GM21723 (cell line): ENCODE measurements around the gene ZFHX3.
A peak's percentile ranks its signal among the peaks of the same experiment; 100 is the strongest.

Experiments
- ATAC-seq: cut with Tn5 transposase; IDR thresholded peaks from one replicate; pipeline ENCODE4 v1.9.1; 2021; ENCODE audit warnings: mild to moderate bottlenecking, moderate library complexity; ENCODE audit not compliant: unreplicated experiment

The ZFHX3 gene

DNA sequence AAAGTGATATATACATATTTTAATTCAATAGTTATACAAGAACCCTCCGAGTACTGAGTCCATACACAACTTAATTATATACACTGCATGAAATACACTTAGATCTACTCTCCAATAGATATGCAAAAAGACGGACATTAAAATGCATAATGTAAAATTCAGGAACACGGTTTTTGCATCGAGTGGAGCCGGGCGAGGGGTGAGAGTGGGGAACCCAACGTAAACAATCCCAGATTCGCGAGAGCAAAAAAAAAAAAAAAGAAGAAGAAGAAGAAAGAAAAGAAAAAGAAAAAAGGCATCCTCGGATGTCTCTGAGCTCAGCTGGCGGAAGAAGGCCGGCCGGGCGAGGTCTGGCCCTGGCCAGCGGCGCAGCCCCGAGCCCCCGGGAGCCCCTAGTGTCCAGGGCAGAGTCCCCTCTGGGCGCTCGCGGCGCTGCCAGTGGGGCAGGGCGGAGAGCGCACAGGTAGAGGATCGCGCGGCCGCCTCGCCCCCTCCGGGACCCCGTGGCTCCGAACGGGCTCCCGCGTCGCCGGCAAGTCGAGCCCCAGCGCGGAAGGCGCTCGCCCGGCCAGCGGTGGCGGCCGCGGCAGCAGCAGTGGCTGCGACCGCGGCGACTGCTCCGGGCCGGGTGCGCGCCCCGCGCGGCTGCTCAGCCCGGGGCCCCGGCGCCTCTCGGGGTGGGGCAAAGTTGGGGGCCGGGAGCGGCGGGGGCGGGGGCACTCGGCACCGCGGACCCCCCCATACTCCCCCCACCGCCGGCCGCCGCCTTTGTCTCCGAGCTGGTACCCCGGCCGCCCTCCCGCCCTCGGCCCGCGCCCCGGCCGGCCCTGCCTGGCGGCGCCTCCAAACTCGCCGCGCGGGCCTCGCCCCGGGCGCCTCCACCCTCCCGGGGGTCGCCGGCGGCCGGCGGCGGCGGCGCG is 9.6 kb upstream of the ZFHX3 start:
- peak; percentile 55 for ATAC-seq

DNA sequence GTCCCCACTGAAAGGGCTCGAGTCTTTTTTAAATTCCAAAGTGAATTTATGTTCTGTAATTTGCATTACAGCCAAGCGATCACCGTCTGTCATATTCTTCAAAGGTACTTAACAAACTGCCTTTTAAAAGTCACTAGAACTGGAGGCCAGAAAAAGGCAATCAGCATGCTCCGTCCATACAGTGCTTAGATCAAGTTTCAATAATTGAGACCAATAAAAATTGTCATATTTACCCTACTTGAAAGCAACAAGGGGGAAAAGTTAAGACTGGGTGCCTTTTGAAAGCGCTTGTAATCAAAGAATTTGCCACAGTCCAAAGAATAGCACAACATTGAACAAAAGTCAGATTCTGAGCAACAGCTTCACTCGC is 9.0 kb upstream of the ZFHX3 start:
- ATAC-seq, result no peak

DNA sequence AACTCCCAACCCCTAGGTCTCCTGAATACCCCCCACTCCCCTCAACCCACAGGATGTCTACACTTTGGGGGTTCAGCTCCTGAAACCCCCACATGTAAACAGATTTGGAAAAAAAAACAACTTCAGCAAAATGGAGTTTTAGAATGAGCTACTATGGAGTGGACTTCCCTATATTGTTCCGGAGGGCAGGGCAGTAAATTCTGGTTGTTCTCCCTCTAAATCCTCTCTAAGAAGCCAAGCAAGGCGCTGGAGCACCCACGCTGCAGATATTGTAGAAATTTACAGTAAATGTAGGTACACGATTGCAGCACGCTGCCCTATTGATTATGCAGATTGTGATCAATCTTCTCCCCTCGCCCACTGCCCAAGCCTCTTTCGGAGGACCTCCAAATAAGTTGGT is 8.5 kb upstream of the ZFHX3 start:
- ATAC-seq, result no peak

DNA sequence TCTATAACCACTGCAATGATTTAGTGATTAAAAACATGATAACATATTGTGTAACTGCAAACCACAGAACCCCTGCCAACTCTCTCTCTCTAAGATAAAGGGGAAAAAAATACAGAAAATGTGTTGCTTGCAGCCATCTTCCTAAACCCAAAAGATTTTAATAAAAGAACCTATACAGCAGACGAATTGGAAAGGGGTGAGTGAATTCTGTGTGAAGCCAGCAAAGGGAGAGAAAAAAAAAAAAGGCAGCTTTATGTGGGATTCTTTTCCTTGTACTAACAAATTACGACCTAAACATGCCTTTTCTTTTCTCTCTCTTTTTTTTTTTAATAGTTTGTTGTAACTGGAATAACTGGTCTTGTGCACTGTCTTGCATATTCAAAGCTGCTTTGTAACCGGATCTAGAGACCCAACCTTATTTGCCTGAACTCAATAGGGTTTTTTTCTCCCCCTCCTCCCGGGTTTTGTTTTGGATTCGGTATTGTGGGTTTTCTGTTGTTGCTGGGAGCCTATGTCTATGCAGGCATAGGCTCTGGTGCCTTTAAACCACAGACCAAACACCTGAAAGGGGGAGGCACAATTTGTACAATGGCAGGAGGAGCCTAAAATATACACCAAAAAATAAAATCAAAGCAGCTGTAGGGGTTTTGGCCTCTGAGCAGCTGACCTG is 7.0 kb upstream of the ZFHX3 start:
- ATAC-seq, result no peak

DNA sequence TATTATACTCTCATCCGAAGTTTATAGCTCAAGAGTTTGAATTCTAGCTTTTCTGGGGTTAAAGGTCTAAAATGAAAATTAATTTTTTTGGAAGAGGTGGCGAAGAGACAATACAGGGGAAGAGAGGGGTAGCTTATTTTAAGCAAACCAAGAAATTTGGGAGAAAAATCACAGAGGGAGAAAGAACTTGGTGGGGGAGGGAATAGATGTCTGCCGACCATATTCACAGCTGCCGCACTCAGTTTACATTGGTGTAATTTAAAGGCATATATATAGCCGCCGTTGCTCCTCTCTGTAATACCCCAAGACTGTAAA is 6.5 kb upstream of the ZFHX3 start:
- ATAC-seq, result no peak

DNA sequence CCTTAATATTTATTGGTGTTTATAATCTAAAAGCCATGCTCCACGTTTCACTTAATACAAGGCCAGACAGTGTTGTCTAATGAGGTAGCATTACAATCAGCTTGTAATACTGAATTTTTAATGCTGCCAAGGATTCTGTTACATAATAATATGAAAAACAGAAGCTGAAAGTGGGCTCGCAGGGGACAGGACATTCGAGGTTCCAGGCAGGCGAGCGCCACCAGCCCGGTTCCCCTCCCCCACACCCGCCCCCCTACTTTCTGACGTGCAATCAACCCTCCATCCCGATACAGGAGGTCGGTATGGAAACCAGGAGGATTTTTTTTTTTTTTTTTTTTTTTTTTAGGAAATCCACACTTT is 6.2 kb upstream of the ZFHX3 start:
- ATAC-seq, result no peak

DNA sequence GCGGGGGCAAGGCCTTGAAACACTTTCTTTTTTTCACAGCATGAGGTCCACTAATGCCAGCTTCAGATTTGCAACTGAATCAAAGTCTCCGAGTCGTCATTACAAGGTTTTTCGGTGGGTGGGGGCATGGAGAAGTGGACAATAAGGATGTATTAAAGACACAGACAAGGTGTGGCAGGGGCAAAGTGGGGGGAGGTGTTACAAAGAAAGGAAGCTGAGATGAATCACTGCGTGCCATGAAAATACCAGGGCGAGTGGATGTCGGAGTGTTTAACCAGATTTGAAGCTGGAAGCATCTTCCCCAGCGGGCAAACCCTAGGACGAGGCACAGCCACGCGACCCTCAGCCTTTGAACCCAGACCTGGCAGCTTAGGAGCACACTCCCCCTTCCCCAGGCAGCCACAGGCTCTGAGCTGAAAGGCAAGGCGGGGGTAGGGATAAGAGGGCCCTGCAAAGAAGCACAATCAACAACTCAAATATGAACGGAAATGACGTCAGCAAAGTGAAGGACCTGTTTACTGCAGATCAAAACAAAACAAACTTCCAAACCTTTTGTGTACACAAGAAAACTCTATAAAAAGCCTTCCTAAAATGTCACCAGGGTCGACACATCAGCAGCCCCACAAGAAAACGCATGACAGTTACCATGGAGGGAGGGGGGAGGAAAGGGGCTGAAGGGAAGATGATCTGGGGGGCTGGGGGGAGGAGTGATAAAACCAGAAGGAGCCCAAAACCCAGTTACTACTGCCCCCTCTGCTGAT is 5.6 kb upstream of the ZFHX3 start:
- no peak for ATAC-seq

DNA sequence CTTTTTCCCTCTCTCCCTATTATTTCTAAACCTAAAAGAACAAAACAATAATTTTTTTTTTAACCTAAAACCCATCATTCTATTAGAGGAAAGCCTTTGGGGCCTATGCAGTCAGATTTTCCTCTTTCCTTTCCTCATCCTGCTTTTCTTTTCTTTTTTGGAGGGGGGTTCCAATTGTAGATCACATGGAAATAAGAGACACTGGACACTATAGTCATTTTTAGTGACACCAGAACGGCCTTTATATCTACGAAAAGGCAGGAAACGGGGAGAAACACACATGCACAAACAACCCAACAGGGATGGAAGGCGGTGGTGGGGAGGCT is 5.1 kb upstream of the ZFHX3 start:
- ATAC-seq, result no peak

DNA sequence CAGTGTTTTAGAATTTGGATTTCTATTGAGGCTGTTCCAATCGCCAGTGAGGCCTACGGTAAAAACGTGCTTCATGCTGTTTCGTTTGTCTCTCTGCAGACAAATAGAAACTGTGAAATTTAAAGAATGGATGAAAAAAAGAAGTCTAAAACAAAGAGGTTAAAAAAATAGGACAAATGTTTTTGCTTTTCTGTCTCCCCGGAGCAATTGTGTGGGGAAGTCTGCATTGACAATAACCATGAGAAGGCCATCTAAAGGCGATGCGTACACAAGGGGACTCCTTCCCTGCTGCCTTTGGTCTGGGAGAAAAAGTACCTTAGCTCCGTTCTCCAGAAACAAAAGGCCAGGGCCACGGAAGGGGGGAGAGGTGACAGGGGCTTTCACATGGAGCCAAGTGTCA is 4.6 kb upstream of the ZFHX3 start:
- no peak for ATAC-seq

DNA sequence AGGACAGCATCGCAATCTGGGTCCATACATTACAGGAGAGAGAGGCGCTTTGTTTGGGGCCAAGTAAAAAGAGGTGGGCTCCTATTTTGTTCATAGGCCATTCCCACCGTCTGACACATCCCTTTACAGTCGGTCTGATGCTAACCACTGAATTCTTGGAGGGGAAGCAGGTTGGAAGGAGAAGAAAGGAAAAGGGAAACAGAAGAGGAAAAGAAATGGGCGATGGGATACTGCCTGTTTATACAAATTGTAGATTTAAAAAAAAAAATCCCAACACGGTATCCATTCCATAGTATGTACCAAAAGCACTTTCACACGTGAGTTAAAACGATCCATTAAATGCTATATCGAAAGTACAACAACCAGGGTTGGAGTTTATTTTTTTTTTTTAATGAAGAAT is 4.0 kb upstream of the ZFHX3 start:
- ATAC-seq, result no peak

DNA sequence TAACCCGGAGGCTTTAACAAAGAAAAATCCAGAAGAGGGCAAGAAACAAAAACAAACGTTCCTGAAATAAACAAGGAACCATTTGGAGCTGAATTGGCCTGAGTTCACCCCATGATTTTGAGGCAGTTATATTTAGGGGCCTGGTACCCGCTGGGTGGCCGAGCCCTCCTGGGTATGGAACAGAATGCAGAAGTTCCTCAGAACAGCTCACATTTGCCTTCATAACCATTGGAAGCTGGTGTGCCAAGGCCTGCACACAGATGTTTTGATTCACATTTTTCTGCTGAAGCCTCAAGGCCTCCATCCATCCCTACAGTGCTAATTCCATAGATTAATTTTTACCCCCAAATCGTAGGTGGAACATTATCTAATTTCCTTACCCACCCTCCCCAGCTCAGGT is 3.3 kb upstream of the ZFHX3 start:
- no peak for ATAC-seq

DNA sequence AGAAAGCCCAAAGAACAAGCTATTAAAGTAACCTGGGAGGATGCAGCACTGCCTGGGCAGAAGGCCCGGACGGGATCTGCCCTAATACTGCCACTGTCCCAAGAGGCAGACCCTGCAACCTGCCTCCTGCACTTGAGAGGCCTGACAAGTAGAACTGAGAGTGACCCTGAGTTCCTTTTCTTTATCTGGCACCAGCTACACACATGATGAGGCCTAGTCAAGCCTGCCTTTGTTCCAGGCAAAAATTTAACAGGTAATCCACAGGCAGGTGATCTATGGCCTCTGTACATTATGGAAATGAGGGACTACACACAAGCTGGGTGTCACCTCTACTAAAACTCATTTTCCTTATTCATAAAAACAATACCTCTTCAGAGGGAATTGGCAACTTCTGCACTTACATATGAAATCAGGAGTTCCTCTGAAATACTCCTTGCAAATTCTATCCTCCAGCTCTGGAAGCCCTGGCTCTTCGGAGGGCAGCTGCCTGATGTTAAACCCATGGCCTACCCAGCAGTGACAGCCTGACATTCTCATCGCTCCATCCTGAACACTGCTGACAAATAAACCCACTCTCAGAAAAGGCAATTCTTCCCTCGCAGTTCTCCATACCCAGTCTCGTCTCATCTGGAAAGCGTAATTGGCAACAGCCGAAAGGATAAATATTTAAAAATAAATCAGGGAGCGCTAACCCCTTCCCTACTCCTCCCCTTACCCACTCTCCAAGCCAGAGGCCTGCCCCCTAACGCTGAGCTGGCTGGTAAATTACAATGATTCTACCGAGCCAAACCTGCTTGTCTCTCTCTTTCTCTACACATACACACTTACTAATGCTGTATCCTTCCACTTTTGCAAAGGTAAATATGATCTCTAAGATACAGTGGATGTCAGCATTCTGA is 2.5 kb upstream of the ZFHX3 start:
- ATAC-seq, result no peak

DNA sequence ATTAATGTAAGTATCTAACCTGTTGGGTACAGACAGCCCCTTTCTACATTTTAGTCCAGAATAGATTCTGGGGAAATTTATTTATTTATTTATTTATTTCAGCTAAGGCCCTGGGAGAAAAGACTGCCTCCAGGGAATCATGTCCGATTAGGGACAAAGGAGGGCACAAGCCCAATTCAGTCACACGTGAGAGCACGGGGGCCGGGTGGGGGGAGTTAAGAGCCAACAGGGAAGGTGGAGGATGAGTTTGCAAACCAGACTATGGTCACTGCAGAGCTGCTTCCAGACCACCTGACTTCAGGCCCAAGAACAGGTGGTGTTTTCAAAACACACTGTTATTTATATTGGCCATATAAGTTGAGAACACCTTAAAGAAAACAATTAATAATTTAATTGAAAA is 1.6 kb upstream of the ZFHX3 start:
- ATAC-seq, result no peak

DNA sequence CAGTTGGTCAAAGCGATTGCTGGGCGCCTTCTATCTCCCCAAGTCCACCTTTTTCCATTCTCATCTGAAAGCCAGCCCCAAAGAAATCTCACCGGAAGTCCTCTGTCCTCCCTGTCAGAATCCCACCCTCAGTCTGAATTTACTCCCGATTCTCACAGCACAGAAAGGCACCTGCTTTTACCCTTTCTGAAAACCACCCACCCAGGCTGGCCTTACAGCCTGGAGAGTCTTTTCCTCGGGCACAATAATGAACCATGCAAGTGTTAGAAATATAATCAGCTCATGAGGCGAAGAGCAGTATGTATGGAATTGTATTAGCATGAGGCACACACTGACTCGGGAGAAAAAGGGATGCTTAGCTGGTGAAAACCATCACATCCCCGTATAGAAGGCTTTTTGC is 1.2 kb upstream of the ZFHX3 start:
- no peak for ATAC-seq

DNA sequence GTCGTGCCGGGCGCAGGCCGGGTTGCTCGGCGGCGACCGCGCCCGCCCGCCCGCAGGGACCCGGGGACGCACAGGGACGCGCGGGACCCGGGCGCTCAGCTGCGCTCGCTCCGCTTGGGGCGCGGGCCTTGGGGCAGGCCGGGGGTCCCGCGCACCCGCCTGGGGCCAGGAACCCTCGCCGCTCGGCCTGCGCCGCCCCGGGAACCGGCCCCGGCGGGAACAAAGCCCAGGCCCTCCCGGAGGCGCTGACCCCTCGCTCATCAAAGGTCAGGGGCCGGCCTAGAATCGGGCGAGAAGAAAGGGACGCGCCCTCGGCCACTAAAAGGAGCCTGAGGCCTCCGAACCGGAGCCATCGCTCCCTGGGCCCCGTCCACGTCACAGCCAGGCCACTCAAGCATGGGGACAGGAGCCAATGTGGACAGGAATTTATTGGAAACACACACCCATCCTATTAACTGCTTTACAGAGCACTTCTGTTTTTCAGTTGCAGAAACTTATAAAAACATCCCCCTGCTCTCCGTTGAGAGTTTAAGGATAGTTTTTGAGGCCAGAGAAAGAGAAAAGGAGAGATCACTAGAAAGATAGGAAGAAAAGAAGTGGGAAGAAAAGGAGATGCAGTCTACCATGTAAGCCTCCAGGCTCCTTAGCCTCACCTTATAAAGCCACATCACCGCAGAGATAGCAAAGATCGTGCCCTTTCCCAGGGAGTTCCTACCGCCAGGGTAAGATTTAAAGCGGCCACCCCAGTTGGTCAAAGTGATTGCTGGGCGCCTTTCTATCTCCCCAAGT is 558 bp upstream of the ZFHX3 start:
- ATAC-seq, result no peak

DNA sequence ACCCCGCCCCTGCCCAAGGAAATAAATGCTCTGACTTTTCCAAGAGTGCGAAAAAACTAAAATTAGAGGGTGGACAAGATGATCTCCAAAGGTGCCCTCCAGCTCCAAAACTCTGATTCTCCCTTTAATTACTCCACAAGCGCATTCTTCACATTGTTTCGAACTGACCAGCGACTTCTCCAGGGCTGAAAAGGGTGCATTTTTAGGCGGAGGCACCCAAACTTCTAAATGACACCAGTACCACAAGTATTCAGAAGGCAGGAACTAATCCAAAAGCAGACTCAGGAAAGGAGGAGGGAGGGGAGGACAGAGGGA is 750 bp downstream of the ZFHX3 start:
- ATAC-seq, result no peak

DNA sequence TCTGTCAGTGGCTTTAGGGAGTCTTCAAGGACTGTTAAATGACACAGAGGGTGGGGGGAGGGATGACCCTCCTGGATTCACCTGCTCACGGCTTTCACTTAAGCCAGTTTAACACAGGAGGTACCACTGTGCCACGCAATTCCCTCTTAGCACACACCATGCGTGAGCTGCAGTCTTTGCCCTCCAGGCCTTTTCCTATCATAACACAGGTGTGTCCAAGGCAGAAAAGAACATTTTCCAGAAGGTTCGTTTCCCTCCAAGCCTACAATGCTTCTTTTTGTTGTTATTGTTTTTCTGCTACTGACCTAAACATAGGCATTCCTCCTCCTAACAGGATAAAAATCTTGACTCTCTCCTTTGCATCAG is 1.1 kb downstream of the ZFHX3 start:
- ATAC-seq, result no peak

DNA sequence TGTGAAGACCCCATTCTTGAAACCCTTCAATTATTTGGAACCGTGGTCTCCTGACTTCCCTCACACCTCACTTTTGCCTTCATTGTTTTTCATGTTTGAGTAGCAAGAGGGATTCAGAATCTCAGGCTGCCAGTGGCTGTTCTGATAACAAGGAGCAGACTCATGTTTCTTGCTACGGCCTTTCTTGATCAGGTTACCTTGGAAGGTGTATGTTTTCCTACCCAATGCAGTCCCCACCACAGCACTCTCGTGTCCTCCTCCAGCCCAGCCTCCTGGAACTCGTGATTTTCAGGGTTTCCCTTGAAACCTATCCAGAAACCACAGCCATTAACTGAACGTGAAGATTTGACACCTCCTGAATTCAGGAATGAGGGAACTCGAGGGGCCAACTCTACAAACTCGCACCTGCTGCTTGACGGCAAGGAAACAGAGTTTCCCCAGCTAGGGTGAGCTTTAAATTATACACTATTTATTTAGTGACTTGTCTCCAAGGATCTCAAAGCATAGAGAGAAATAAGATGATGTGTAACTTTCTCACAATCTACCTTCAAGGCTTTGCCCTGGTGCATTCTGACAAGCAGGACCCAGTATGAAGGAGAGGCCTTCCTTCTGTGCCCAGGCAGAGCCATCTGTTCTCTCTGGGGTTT is 1.6 kb downstream of the ZFHX3 start:
- ATAC-seq, result no peak

DNA sequence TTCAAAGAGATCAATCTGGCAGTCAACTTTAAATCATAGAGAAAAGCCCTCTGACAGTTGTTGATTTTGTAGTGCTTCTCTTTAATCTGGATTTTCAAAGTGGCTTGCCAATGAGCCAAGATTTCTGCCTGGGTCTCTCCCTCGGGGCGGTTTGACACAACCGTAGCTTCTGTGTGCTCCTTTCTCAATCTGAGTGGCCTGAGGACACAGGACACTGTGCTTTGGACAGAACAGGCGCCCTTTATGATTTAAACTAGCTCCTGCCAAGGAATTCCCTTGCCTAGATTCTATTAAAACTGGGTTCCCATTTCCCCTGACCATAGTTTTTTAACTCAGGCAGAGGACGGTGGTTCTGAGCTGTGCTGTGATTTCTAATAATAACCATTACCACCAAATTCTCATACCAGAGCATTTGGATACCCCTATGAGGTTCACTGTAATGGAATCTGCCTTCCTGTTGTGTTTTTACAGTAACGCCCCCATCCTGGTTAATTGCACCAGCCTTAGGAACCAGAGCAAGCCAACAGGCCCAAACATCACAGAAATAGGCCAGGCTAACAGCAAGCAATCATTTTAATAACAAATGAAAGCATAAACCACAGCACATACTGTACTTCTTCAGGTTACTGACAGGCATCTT is 4.0 kb downstream of the ZFHX3 start:
- no peak for ATAC-seq

DNA sequence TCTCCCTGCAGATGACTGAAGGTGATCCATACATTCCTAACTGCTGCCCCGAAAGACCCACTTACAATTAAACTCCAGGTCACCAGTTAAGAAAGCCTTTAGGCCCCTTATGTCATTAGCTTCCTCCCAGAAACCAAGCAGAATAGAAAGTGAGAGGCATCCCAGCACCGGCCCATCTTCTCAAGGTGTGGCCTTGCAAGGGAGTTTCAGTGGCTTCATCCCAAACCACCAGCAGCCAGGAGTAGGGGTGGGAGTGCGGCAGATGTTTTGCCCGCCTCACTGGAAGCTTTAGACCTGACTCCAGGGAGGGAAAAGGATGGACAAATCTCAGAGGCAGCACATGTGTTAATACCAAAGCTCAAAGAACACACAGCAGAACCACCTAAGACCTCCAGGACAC is 5.1 kb downstream of the ZFHX3 start:
- ATAC-seq, result no peak
